ENCODE measurements around the gene GPATCH8. TPM values are rescaled to one million over a fixed set of nuclear protein-coding genes. Genes with fewer than 3 reads are reported as not detected.

GPATCH8 gene
- total and polyA plus RNA-seq, 9 donors = 24.0 to 35.8 (median 26.6) TPM

DNA sequence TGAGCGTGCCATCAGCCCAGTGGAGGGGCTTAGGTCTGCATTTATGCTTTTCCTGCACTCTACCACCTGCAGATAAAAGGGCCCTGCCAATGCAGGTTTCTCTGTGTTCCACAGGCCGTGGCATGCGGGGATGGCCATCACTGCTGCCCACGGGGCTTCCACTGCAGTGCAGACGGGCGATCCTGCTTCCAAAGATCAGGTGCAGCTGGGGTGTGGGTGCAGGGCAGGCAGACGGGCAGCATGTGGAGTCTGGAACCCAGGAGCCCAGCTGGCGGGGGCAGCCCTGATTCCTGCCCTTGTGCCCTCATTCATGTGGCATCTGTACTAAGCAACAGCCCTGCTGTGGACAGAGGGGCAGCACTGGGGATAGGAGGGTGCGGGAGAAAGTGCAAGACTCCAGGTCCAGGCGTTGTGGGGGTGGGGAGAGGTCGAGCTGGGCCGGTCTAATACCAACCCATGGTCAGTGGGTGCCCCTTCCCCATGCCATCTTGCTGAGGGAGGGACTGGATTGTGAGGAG, 153.6 kb downstream of the GPATCH8 start:
- Histone ChIP-seq H3K27me3 (ENCODE audit: control insufficient read depth, insufficient read depth, low read length) (no peaks in the 10 kb centered on the region), H3K9me3 (replicated peaks; ENCODE audit: control insufficient read depth, low read depth, low read length) (no peaks in the 10 kb centered on the region), H3K4me1 (ENCODE audit: control insufficient read depth, insufficient read depth, low read length) (peaks cover 30% of the 10 kb centered on the region), H3K27ac (ENCODE audit: low read length) (no peak overlapping the region), H3K4me3 (ENCODE audit: low read length) (no peak overlapping the region), H3K36me3 (ENCODE audit: control insufficient read depth, insufficient read depth, low read length) (peaks cover 37% of the 10 kb centered on the region)
- no peak for DNase-seq
- 88% methylated on average over 10 of the region's 12 CpGs for WGBS (ENCODE audit: insufficient coverage)

DNA sequence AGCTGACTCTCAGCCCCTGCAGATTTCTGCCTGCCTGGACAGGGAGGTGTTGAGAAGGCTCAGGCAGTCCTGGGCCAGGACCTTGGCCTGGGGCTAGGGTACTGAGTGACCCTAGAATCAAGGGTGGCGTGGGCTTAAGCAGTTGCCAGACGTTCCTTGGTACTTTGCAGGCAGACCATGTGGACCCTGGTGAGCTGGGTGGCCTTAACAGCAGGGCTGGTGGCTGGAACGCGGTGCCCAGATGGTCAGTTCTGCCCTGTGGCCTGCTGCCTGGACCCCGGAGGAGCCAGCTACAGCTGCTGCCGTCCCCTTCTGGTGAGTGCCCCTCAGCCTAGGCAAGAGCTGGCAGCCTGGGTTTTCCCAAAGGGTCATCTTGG, 154.2 kb downstream of the GPATCH8 start:
- H3K4me3 ChIP-seq (ENCODE audit: low read length) = no peak overlapping the region
- no peaks in the 10 kb centered on the region for H3K9me3 ChIP-seq (replicated peaks; ENCODE audit: control insufficient read depth, low read depth, low read length)
- no peak overlapping the region for H3K27ac ChIP-seq (ENCODE audit: low read length)
- WGBS (ENCODE audit: insufficient coverage) = 90% methylated on average over 6 of the region's 6 CpGs
- H3K27me3 ChIP-seq (ENCODE audit: control insufficient read depth, insufficient read depth, low read length) = no peaks in the 10 kb centered on the region
- H3K36me3 ChIP-seq (ENCODE audit: control insufficient read depth, insufficient read depth, low read length) = peaks cover 37% of the 10 kb centered on the region
- peaks cover 34% of the 10 kb centered on the region for H3K4me1 ChIP-seq (ENCODE audit: control insufficient read depth, insufficient read depth, low read length)
- DNase-seq = no peak

DNA sequence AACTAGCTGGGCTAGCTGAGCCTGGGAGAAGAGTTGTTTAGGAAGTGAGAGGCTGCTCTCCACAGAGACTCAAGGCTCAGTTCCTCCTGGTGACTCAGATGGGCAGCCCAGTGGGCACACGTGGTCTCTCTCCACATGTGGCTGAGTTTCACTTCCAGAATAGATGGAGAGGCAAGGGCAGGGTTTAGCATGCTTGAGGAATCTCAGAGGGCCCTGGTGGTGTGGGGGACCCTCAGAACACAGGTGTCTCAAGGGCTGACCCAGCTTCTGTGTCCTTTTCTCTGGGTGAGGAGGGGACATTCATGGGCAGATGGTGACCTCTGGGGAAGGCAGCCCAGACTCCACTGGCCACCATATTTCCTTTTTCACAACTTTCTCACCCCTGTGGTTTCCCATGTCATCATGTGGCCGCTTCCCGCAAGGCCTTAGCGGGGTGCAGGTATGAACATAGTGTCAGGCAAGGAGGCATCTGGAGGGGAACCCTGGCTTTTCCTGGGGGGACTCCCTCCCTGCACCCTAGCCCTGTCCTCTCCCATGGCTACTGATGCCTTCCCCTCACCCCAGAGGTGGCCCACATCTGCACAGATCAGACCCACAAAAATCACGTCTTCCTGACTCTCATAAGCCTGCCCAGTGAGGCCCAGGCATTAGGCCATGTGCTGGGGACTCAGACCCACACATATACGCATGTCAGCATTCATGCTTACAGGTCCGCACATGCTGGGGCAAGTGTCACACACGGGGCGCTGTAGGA, 154.8 kb downstream of the GPATCH8 start:
- DNase-seq = peak; percentile 74
- H3K9me3 ChIP-seq (replicated peaks; ENCODE audit: control insufficient read depth, low read depth, low read length) = no peaks in the 10 kb centered on the region
- peaks cover 37% of the 10 kb centered on the region for H3K36me3 ChIP-seq (ENCODE audit: control insufficient read depth, insufficient read depth, low read length)
- H3K27ac ChIP-seq (ENCODE audit: low read length) = no peak overlapping the region
- H3K4me1 ChIP-seq (ENCODE audit: control insufficient read depth, insufficient read depth, low read length) = peaks cover 34% of the 10 kb centered on the region
- 75% methylated on average over 7 of the region's 9 CpGs for WGBS (ENCODE audit: insufficient coverage)
- no peak overlapping the region for H3K4me3 ChIP-seq (ENCODE audit: low read length)
- H3K27me3 ChIP-seq (ENCODE audit: control insufficient read depth, insufficient read depth, low read length) = no peaks in the 10 kb centered on the region

Other genes starting within 250 kb of the GPATCH8 start
- 6.2 TPM for gene SLC4A1, start 235.3 kb downstream of the GPATCH8 start, total RNA-seq
- gene SLC4A1, start 235.3 kb downstream of the GPATCH8 start, polyA plus RNA-seq (ENCODE audit: insufficient read depth in 1 of 8, insufficient read length in 8 of 8, low replicate concordance in 1 of 8) = 10 to 100 TPM in 5 of 8 donors, 1 to 10 TPM in 3; 5.2 to 20.9 (median 12.9) TPM
- 1.4 TPM for gene RUNDC3A, start 194.8 kb downstream of the GPATCH8 start, total RNA-seq
- gene RUNDC3A, start 194.8 kb downstream of the GPATCH8 start, polyA plus RNA-seq (ENCODE audit: insufficient read depth in 1 of 8, insufficient read length in 8 of 8, low replicate concordance in 1 of 8) = 1 to 10 TPM; 1.4 to 5.2 (median 3.7) TPM
- 35.9 TPM for gene SLC25A39, start 178.6 kb downstream of the GPATCH8 start, total RNA-seq
- 10 to 100 TPM; 53.5 to 87.7 (median 71.2) TPM for gene SLC25A39, start 178.6 kb downstream of the GPATCH8 start, polyA plus RNA-seq (ENCODE audit: insufficient read depth in 1 of 8, insufficient read length in 8 of 8, low replicate concordance in 1 of 8)
- gene GRN, start 158.1 kb downstream of the GPATCH8 start, total RNA-seq = 91.2 TPM
- 100 to 1,000 TPM; 190 to 247 (median 220) TPM for gene GRN, start 158.1 kb downstream of the GPATCH8 start, polyA plus RNA-seq (ENCODE audit: insufficient read depth in 1 of 8, insufficient read length in 8 of 8, low replicate concordance in 1 of 8)
- 52.9 TPM for gene FAM171A2, start 139.6 kb downstream of the GPATCH8 start, total RNA-seq
- 100 to 1,000 TPM in 3 of 8 donors, 10 to 100 TPM in 5; 55.3 to 110 (median 86.5) TPM for gene FAM171A2, start 139.6 kb downstream of the GPATCH8 start, polyA plus RNA-seq (ENCODE audit: insufficient read depth in 1 of 8, insufficient read length in 8 of 8, low replicate concordance in 1 of 8)
- 2.0 TPM for gene ITGA2B, start 113.8 kb downstream of the GPATCH8 start, total RNA-seq
- gene ITGA2B, start 113.8 kb downstream of the GPATCH8 start, polyA plus RNA-seq (ENCODE audit: insufficient read depth in 1 of 8, insufficient read length in 8 of 8, low replicate concordance in 1 of 8) = 1 to 10 TPM; 1.7 to 4.1 (median 2.8) TPM
- gene FZD2, start 54.1 kb upstream of the GPATCH8 start, total RNA-seq = 6.8 TPM
- gene FZD2, start 54.1 kb upstream of the GPATCH8 start, polyA plus RNA-seq (ENCODE audit: insufficient read depth in 1 of 8, insufficient read length in 8 of 8, low replicate concordance in 1 of 8) = 10 to 100 TPM; 18.0 to 30.4 (median 26.1) TPM
- gene MEIOC, start 153.1 kb upstream of the GPATCH8 start, total RNA-seq = 0.27 TPM
- 1 to 10 TPM in 6 of 8 donors, under 1 TPM in 2; 0.93 to 1.8 (median 1.5) TPM for gene MEIOC, start 153.1 kb upstream of the GPATCH8 start, polyA plus RNA-seq (ENCODE audit: insufficient read depth in 1 of 8, insufficient read length in 8 of 8, low replicate concordance in 1 of 8)
- 35.3 TPM for gene CCDC43, start 186.4 kb upstream of the GPATCH8 start, total RNA-seq
- gene CCDC43, start 186.4 kb upstream of the GPATCH8 start, polyA plus RNA-seq (ENCODE audit: insufficient read depth in 1 of 8, insufficient read length in 8 of 8, low replicate concordance in 1 of 8) = 10 to 100 TPM; 25.6 to 36.3 (median 30.8) TPM
- gene DBF4B, start 205.3 kb upstream of the GPATCH8 start, total RNA-seq = 4.1 TPM
- gene DBF4B, start 205.3 kb upstream of the GPATCH8 start, polyA plus RNA-seq (ENCODE audit: insufficient read depth in 1 of 8, insufficient read length in 8 of 8, low replicate concordance in 1 of 8) = 10 to 100 TPM in 2 of 8 donors, 1 to 10 TPM in 6; 6.0 to 11.3 (median 7.8) TPM